GM06990 (cell line): ENCODE data around the gene IL22RA2.

Experiments
- DNase-seq: peaks from one replicate; pipeline ENCODE4 v3.0.0-alpha.2; 2011; ENCODE audit not compliant: insufficient read length; ENCODE audit errors: extremely low read depth
- H3K27me3 ChIP-seq: replicated peaks from 2 replicates; pipeline ENCODE4 v1.6.0; 2011; ENCODE audit warnings: low read length; ENCODE audit not compliant: control insufficient read depth, insufficient read depth
- H3K36me3 ChIP-seq: 2 replicates; pipeline ENCODE4 v1.5.1; 2011; ENCODE audit warnings: low read length; ENCODE audit not compliant: control insufficient read depth, insufficient read depth
- H3K4me3 ChIP-seq: replicated peaks from 2 replicates; pipeline ENCODE4 v1.5.1; 2011; ENCODE audit warnings: low read depth, mild to moderate bottlenecking, control low read depth, low read length
- TF ChIP-seq, protein P1 (sequence below): IDR thresholded peaks from 2 replicates; pipeline ENCODE4 v1.5.1; 2011; ENCODE audit warnings: low read length, control low read depth, mild to moderate bottlenecking, inconsistent platforms; ENCODE audit not compliant: insufficient read depth, poor library complexity, severe bottlenecking

Gene IL22RA2

DNA sequence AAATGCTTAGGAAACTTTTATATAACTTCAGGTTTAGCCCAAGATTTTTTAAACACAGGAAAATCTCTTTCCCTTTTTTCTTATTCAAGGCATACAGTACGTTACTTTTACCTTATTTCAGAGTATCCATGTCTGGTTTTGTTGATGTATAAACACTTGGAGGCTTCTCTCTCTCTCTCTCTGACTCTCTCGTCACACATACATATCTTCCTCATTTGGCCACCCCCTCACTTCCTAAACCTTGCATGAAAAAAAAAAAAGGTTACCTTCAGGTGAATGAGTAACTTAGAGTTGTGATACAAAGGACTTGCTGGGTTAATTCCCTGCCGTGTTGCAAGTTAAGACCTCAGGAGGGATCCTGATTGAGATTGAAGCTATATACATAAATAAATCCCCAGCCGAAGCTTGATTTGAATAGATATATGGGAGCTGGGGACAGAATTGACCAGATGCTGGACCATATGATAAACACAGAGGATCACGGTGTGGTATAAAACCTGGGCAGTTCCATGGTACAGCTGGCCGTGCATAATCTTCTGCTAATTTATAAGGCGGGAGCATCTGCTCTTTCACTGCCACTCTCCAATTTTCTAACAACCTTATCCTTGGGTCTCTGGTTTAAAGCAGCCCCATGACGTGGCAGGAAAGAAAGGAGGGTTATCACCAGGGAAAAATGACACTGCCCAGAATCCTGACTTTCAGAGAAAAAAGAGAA lies 73.6 kb downstream of the IL22RA2 start:
- no peak overlapping the region for H3K4me3 ChIP-seq
- DNase-seq, result no peak
- H3K27me3 ChIP-seq, result no peaks in the 10 kb centered on the region
- TF ChIP-seq, protein P1, sequence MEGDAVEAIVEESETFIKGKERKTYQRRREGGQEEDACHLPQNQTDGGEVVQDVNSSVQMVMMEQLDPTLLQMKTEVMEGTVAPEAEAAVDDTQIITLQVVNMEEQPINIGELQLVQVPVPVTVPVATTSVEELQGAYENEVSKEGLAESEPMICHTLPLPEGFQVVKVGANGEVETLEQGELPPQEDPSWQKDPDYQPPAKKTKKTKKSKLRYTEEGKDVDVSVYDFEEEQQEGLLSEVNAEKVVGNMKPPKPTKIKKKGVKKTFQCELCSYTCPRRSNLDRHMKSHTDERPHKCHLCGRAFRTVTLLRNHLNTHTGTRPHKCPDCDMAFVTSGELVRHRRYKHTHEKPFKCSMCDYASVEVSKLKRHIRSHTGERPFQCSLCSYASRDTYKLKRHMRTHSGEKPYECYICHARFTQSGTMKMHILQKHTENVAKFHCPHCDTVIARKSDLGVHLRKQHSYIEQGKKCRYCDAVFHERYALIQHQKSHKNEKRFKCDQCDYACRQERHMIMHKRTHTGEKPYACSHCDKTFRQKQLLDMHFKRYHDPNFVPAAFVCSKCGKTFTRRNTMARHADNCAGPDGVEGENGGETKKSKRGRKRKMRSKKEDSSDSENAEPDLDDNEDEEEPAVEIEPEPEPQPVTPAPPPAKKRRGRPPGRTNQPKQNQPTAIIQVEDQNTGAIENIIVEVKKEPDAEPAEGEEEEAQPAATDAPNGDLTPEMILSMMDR, result no peak
- no peaks in the 10 kb centered on the region; the same call in 1 of the 2 replicates for H3K36me3 ChIP-seq

DNA sequence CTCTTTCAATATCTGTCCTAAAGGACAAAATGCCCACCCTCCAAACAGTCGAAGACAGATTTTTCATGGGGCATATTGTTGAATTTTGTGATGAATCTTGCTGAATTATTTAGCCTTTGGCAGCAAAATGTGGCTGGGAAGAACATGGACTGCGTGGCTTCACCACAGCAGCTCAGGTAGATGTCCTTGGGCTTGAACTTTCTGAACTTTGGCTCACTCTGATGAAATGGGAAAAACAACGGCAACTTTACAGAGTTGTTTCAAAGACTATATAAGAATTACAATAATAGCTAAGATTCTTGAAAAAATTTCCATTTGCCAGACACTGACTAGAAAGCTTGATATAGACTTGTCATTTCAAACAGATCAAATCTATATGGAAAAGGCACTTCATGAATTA lies 75.9 kb downstream of the IL22RA2 start:
- TF ChIP-seq, protein P1, result no peak
- Histone ChIP-seq H3K4me3 (no peak overlapping the region), H3K27me3 (no peaks in the 10 kb centered on the region), H3K36me3 (no peaks in the 10 kb centered on the region)
- no peak for DNase-seq

DNA sequence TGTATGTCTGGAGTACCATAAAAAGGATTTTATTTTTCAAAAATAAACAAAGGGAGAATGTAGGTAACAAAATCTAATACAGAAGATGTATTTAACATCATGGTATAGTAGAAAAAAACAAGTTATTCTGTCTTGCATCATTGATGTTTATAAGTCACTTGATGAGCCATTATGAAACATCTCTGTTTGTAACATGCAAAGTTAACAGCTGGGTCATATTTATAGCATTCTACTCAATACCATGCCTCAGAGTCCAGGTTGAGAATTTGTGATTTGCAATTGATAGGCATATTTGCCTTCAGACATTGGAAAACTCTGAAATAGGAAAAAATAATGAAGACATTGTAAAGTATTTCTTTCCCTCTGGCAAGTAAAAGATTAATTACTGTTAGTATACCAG lies 76.4 kb downstream of the IL22RA2 start:
- peak; percentile 56 for DNase-seq
- Histone ChIP-seq H3K4me3 (no peak overlapping the region), H3K36me3 (no peaks in the 10 kb centered on the region), H3K27me3 (no peaks in the 10 kb centered on the region)
- TF ChIP-seq, protein P1, result no peak

DNA sequence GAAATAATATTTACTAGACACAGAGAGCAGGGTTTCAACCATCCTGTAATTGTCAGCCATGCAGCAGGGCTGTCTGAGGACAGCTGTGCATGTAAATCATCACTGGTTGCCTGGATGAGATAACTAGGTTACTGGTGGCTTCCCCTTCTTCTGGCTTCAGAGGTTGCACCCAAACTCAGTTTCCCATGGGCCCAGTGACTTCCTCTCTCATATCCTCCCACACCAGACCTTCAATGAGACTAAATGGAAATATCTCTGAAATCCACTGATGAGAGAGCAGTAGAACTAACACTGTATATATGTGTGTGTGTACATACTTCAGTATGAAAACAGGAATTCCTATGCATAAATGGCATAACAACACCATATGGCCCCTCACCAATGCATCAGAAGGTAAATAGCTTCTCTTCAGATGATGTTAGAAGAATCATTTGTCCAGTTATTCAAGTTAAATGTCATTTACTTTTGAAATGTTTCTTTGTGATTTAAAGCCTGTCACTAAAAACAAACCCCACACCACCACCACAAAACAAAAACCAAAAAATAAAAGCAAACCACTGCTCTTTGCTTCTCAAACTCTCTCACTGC lies 77.7 kb downstream of the IL22RA2 start:
- H3K4me3 ChIP-seq, result no peak overlapping the region
- peak; percentile 74 for DNase-seq
- TF ChIP-seq, protein P1, result no peak
- H3K27me3 ChIP-seq, result no peaks in the 10 kb centered on the region
- H3K36me3 ChIP-seq, result no peaks in the 10 kb centered on the region

DNA sequence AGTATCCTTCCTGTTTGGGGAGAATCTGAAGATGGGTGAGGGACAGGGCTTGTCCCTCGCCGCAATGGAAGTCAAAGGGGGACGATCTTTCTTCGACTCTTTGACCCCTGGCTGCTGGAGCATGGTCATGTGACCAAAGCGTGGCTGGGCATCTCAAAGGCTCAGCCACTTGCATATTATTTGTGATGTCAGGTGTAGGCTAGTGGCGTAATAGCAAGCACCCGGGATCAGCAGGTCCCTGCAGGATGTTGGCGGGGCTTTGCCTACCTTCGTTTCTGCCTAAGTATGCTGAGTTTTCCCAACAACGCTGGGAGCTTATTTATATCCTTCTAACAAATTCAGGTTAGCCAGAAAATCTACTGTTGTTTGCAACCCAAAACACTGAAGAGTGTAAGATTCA lies 78.4 kb downstream of the IL22RA2 start:
- DNase-seq, result no peak
- no peak overlapping the region for H3K4me3 ChIP-seq
- H3K36me3 ChIP-seq, result no peaks in the 10 kb centered on the region
- TF ChIP-seq, protein P1, result no peak
- no peaks in the 10 kb centered on the region for H3K27me3 ChIP-seq
